Measurements from ENCODE around the gene PGM5. TPM values are rescaled to one million over a fixed set of nuclear protein-coding genes. Genes with fewer than 3 reads are reported as not detected.

Gene PGM5
- total RNA-seq, 2 donors from 2014 or later, result 6.5 to 6.9 TPM

DNA sequence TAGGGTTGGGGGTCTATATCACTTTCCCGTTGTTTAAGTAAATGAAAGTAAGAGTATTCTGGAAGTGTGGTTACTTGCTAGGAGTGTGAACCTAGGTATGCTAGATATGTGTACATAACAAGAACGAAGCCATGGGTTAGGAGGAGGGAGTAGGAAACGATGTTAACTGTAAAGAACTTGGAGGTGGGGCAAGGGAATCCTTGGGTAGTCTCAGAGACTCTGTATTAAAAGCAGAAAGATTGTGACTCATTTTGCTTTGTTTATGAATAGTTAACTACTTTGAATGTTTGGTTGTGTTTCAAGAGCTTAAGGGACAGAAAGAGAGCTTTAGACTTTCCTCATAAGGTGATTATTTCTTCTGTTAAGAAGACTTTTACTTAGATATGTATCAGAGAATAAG, 124.4 kb downstream of the PGM5 start:
- no peak for TF ChIP-seq POLR2A (IDR thresholded peaks at IDR 0.05)
- TF ChIP-seq, protein P1, sequence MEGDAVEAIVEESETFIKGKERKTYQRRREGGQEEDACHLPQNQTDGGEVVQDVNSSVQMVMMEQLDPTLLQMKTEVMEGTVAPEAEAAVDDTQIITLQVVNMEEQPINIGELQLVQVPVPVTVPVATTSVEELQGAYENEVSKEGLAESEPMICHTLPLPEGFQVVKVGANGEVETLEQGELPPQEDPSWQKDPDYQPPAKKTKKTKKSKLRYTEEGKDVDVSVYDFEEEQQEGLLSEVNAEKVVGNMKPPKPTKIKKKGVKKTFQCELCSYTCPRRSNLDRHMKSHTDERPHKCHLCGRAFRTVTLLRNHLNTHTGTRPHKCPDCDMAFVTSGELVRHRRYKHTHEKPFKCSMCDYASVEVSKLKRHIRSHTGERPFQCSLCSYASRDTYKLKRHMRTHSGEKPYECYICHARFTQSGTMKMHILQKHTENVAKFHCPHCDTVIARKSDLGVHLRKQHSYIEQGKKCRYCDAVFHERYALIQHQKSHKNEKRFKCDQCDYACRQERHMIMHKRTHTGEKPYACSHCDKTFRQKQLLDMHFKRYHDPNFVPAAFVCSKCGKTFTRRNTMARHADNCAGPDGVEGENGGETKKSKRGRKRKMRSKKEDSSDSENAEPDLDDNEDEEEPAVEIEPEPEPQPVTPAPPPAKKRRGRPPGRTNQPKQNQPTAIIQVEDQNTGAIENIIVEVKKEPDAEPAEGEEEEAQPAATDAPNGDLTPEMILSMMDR (IDR thresholded peaks at IDR 0.05), result no peak
- H3K4me3 ChIP-seq, result no peak overlapping the region
- H3K27me3 ChIP-seq, result no peaks in the 10 kb centered on the region
- intact Hi-C loops (cut with DNase I), result no loop called here
- H3K4me1 ChIP-seq, result no peaks in the 10 kb centered on the region
- DNase-seq (no peak), ATAC-seq (no peak)
- H3K36me3 ChIP-seq (replicated peaks in 1 of 2; ENCODE audit: insufficient read depth in 1 of 2, low read depth in 2 of 2), result no peaks in the 10 kb centered on the region
- H3K9me3 ChIP-seq, result no peaks in the 10 kb centered on the region
- no peak overlapping the region for H3K27ac ChIP-seq
- WGBS, 2 donors, result 61 to 72% methylated on average over 3 of the region's 3 CpGs

DNA sequence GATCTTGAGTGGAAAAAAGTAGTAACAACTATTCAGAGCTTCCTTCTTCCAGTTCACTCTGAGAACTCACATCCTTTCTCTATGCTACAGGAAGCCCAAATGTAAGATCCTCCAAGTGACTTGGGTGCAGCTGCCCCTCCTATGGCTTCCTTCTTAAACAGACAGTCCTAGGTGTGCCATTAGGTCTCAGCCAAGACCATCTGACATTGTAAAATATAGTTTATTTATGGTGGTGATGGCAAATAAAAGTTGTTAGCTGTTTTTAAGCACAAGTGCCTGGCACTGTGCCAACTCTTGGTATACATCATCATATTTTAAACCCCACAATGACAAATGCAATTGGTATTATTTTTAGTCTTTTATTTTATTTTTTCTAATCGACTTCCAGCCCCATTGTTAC, 126.1 kb downstream of the PGM5 start:
- no peaks in the 10 kb centered on the region for H3K4me1 ChIP-seq
- 48 to 53% methylated on average over 1 of the region's 1 CpG for WGBS, 2 donors
- TF ChIP-seq, protein P1 (IDR thresholded peaks at IDR 0.05), result no peak
- TF ChIP-seq POLR2A (IDR thresholded peaks at IDR 0.05), result no peak
- H3K9me3 ChIP-seq, result no peaks in the 10 kb centered on the region
- no peak for ATAC-seq
- H3K36me3 ChIP-seq (replicated peaks in 1 of 2; ENCODE audit: insufficient read depth in 1 of 2, low read depth in 2 of 2), result no peaks in the 10 kb centered on the region
- no peak overlapping the region for H3K4me3 ChIP-seq
- DNase-seq, result no peak
- intact Hi-C loops (cut with DNase I), result no loop called here
- no peak overlapping the region for H3K27ac ChIP-seq
- H3K27me3 ChIP-seq, result no peaks in the 10 kb centered on the region

DNA sequence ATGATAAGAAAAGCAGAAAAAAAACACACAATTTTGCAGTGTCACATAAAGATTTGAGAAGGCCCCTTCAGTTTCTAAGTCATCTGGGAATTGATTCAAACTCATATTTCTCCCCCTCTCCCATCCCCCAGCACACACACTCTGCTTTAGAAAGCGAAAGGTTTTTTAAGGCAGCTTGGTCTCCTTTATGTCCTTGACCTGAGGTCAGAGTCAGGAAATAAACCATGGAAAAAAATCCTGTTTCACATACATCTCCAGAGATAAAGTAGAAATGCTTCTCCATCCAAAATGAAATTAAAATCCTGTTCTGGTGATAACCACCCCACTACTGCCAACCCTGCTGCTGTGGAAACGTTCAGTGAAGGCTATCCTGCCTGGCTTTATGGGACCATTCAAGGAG, 131.7 kb downstream of the PGM5 start:
- Histone ChIP-seq H3K4me3 (no peak overlapping the region), H3K4me1 (peaks cover 10% of the 10 kb centered on the region), H3K27ac (no peak overlapping the region), H3K36me3 (replicated peaks in 1 of 2; ENCODE audit: insufficient read depth in 1 of 2, low read depth in 2 of 2) (no peaks in the 10 kb centered on the region), H3K27me3 (no peaks in the 10 kb centered on the region), H3K9me3 (no peaks in the 10 kb centered on the region)
- 48 to 57% methylated on average over 2 of the region's 2 CpGs for WGBS, 2 donors
- intact Hi-C loops (cut with DNase I), result no loop called here
- ATAC-seq (no peak), DNase-seq (no peak)
- TF ChIP-seq, protein P1 (IDR thresholded peaks at IDR 0.05), result no peak
- no peak for TF ChIP-seq POLR2A (IDR thresholded peaks at IDR 0.05)

DNA sequence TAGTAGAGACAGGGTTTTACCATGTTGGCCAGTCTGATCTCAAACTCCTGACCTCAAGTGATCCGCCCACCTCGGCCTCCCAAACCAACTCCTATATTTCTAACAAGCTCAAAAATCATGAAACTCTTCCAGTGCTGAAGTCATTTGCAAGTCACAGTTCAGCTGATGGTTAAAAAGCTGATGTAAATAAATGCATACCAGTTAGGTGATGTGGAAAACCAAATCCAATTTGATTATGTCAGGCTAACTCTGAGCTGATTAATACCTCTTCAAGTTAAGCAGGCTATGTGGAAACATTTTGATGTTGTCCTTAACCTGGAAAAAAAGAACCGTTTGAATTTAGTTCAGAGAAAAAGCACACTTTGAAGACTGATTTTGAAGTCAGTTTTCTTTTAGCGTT, 133.2 kb downstream of the PGM5 start:
- DNase-seq, result no peak
- no peak for ATAC-seq
- no peak overlapping the region for H3K4me3 ChIP-seq
- TF ChIP-seq, protein P1 (IDR thresholded peaks at IDR 0.05), result no peak
- no peak for TF ChIP-seq POLR2A (IDR thresholded peaks at IDR 0.05)
- intact Hi-C loops (cut with DNase I), result no loop called here
- H3K4me1 ChIP-seq, result peaks cover 12% of the 10 kb centered on the region
- no peaks in the 10 kb centered on the region for H3K36me3 ChIP-seq (replicated peaks in 1 of 2; ENCODE audit: insufficient read depth in 1 of 2, low read depth in 2 of 2)
- H3K27me3 ChIP-seq, result no peaks in the 10 kb centered on the region
- no peak overlapping the region for H3K27ac ChIP-seq
- WGBS, 2 donors, result 84 to 90% methylated on average over 4 of the region's 4 CpGs
- H3K9me3 ChIP-seq, result no peaks in the 10 kb centered on the region

DNA sequence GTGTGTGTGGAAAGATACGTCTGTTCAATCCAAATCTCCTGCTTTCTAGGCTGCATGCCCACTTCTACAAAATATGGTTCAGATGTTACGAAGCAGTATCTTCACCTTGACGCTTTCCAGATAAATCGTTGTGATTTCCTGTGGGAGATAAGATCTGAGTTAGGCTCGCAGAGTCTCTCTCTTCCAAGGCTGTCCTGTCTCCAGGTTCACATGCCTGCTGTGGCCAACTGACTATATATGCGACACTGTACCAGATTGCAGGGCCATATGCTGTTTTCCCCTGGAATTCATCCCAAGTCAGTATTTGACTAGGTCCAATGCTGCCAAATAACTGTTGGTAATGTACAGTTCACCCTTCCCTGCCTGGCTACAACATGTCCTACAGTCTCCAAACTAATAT, 136.4 kb downstream of the PGM5 start:
- intact Hi-C loops (cut with DNase I), result no loop called here
- H3K27ac ChIP-seq, result no peak overlapping the region
- peaks cover 12% of the 10 kb centered on the region for H3K4me1 ChIP-seq
- ATAC-seq (peak; percentile 63), DNase-seq (peak; percentile 16 to 55 (median 44))
- H3K4me3 ChIP-seq, result no peak overlapping the region
- TF ChIP-seq, protein P1 (IDR thresholded peaks at IDR 0.05), result no peak
- TF ChIP-seq POLR2A (IDR thresholded peaks at IDR 0.05), result no peak
- H3K36me3 ChIP-seq (replicated peaks in 1 of 2; ENCODE audit: insufficient read depth in 1 of 2, low read depth in 2 of 2), result no peaks in the 10 kb centered on the region
- WGBS, 2 donors, result 11 to 13% methylated on average over 6 of the region's 6 CpGs
- H3K9me3 ChIP-seq, result no peaks in the 10 kb centered on the region
- no peaks in the 10 kb centered on the region for H3K27me3 ChIP-seq
